Activated naive CD4-positive, alpha-beta T cell treated with anti-CD3 and anti-CD28 coated beads, Interleukin-2, amount 50 U/mL, for 16 hours (primary cell): ENCODE measurements around the gene AMDHD1.
"Not testable (repeated sequence)": the region's sequence is repeated elsewhere in the genome, so short reads cannot be mapped to it uniquely, and the experiment has no call there.

ENCODE experiments used
- DNase-seq: peaks from one replicate; pipeline ENCODE4 v3.0.0-alpha.2; 2020

AMDHD1 gene

DNA sequence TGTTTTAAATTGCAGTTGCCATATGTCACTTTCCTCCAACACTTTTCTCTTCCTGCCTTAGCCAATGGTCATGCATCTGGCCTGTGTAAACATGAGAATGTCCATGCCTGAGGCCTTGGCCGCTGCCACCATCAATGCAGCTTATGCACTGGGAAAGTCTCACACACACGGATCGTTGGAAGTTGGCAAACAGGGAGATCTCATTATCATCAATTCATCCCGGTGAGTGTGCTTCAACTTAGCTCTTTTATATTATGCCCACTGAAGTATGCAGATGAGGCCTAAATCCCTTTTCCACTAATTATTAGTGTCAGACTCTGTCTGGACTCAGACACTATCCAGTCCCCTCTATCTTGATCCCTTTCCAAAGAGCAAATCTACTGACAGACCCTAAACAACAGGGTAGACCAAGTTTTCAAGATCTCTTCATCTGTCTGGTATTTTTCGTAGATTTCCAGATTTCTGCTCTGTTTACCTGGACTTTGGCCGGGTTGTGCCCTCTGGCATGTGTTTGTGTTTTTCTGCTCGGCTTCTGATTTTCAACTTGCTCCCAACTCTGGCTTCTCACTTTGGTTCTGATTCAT lies 23.2 kb downstream of the AMDHD1 start:
- DNase-seq = no peak

DNA sequence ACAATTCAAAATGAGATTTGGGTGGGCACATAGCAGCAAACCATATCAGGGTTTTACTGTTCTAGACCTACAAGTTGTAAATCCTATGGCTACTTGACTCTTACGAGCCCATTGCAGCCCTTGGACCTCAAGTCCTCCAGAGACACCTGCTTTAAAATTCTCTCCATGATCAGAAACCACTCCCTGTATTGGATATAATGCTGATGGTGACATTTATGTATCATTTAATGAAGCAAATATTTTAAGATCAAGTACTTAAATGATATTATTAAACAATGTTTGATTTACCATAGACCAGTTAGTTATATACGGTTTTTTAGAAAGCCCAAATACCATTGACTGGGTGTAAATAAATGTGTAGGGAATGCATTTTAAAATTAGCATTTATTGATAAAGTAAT lies 24.2 kb downstream of the AMDHD1 start:
- no peak for DNase-seq

GRCh38 chr12:95969116-95969515 lies 26.0 kb downstream of the AMDHD1 start:
- not testable (repeated sequence) for DNase-seq

DNA sequence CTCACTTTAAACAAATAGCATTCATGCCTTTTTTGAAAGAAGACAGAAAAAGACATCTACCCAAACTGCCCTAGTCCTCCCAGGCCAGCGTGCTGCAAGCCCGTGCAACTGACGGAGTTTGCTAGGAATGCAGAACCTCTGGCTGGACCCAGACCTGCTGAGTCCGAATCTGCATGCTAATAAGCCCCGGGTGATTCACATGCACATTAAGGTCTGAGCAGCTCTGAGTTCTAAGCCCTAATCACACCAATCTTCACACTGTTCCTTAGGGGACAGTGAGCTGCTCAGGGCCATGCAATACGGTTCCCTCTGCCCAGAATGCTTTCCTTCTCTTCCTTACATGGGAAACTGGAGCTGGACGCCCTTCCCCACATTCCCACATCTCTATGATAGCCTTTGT lies 27.8 kb downstream of the AMDHD1 start:
- no peak for DNase-seq

GRCh38 chr12:95972832-95973456 lies 29.8 kb downstream of the AMDHD1 start:
- DNase-seq = no peak

DNA sequence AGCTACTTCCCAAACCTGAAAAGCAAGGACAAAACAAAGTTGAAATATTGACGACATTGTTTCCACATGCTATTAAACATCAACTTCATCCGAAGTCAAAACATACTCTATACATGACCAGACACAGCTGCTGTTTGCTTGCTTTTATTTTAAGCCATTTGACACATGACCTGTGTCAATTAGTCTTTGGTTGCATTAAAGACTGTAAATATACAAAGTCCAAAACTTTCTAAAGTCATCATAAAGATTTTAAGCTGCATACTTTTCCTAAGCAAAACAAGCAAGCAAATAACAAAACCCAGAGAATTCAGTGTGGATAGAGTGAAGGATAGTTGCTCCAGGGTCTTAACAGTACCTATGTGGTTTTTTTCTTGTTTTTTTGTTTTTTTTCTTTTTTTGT lies 31.2 kb downstream of the AMDHD1 start:
- no peak for DNase-seq

GRCh38 chr12:95975491-95975890 lies 32.4 kb downstream of the AMDHD1 start:
- no peak for DNase-seq

DNA sequence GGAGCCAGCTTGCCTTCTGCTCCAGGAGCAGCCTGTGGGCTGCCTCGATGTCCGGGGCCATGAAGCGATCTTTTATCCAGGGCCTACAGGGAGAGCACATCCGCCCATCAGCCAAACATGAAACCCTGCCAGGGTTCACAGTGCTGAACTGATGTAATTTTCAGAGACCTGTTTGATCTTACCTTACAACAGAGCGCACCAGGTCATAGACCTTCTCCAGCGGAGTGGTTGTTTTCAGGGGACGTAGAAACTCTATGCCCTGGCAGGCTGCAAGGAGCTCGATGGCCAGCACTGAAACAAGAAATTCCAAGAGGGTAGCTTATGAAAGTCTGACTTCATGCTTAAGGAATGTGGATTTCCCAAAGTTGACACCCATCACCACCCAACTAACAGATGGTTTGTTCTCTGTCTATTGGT lies 33.3 kb downstream of the AMDHD1 start:
- DNase-seq = no peak

GRCh38 chr12:95977764-95978305 lies 34.7 kb downstream of the AMDHD1 start:
- DNase-seq = no peak

- no peak for DNase-seq
Measured at GRCh38 chr12:95978351-95978750, 35.2 kb downstream of the AMDHD1 start.

- DNase-seq = no peak
Measured at GRCh38 chr12:95978774-95979173, 35.6 kb downstream of the AMDHD1 start.

GRCh38 chr12:95980437-95980836 lies 37.3 kb downstream of the AMDHD1 start:
- DNase-seq = no peak

- no peak for DNase-seq
Measured at GRCh38 chr12:95982602-95983001, 39.5 kb downstream of the AMDHD1 start.

DNA sequence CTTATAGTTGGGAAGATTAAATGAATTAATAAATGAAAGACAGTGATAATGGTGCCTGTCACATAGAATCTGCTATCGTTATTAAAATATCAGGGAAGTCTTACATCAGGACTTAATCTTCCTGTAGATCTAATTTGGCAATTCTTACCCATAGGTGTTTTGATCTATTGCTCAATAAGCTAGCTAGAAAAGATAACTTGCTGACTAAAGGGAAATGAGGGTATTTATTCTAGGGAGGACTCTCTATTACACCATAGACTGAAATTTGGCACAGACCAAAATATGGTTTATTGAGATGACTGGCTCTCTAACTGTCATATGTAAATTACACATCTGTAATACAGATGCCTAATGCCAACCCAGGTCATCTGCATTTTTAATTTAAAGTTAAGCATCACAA lies 41.6 kb downstream of the AMDHD1 start:
- DNase-seq = no peak

DNA sequence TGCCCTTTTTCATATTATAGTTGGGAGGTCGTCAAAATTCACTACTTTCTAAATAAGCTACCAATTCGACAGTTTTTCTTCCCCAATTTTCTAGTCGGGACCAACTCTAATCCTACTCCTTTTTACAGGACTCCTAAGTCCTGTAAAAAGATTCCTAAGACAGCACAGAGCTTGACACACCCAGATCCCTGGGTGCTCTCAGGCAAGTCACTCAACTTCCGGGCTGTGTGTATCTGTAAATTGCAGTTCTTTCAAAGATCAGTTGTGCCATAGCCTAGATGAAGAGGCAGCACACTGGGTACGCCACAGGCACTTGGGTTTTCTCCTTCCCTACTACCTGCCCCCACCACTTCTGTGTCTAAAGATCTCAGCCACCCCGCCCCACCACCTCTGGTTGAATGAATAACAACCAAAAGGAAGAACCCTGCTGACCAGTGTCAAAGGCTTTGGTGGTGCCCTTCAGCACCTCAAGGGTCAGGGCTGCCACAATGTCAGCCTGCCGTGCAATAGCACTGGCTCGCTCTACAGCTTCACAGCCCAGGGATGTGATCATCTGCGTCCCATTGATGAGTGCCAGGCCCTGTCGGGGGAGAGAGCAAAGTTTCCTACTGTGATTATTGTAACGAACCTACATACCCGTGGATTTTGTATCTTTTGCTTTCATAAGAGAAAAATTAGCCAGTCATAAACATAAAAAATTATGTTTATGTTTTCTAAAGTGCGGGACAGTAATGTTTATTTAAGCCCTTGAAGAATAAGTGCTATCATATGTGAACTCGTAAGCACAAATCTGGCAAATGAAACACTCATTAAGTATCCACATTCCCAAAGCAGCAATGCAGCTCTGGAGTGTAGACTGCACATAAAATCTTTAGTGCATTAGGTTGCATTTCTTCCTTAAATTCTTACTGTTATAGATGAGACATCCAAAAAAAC lies 43.8 kb downstream of the AMDHD1 start:
- DNase-seq = no peak

- DNase-seq = no peak
Measured at GRCh38 chr12:95988506-95989275, 45.6 kb downstream of the AMDHD1 start.

DNA sequence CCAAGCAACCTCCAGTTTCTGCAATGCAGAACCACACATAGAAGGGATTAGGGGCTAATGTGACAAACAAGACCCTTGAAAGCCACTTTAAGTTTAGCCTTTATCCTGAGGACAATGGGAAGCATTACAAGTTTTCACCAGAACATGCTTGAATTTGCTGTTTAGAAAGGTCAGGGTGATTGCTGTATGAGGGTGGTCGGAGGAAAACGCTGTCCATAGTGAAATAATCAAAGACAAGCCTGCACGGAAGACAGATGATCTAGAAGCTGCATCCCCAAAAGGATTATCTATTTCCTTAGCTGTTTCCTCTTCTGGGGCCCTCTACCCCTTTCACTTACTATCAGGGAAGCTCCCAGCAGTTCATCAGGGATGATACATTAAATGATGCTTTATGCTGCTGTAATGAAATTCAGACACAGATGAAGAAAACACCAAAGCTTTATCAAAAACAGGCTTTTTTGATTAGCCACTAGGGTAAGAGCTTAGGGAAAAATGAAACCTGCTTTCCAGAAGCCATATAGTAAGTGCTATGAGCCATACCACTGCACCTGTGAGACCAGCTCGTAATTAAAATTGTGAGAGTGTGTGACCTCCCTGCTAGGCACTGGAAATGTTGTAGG lies 46.5 kb downstream of the AMDHD1 start:
- DNase-seq = no peak

DNA sequence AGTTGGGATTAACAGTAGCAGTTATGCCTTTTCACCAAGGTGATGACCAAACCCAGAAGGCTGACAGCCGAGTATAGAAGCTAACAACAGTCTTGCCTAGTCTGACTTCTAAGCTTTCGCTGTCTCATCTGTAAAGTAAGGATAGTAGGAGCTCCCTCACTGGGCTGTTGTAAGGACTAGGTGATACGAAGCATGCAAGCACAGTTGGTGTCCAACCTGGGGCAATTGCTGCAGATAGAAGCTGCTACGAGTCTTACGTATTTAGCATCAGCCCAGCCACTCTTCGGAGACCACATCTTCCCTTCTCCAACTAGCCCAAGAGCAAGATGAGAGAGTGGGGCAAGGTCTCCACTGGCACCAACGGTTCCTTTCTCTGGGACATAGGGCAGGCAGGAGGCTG lies 47.0 kb downstream of the AMDHD1 start:
- no peak for DNase-seq

DNA sequence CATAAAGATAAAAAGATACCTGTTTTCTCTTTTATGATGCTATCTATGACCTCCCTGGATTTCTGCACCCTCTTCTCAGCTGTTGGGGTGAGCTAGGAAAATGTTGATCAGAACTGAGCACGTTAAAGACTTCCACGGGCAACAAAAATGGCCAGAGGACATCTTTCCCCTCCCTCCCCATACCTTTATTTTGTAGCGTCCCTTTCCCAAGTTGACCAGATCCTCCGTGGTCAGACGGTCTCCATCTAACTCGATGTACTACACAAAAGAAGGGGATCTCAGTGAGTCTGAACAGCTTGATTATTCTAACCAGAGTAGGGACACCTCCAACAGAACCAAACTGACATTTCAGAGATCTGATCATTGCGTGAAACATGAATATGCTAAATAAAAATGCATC lies 50.8 kb downstream of the AMDHD1 start:
- DNase-seq = no peak

DNA sequence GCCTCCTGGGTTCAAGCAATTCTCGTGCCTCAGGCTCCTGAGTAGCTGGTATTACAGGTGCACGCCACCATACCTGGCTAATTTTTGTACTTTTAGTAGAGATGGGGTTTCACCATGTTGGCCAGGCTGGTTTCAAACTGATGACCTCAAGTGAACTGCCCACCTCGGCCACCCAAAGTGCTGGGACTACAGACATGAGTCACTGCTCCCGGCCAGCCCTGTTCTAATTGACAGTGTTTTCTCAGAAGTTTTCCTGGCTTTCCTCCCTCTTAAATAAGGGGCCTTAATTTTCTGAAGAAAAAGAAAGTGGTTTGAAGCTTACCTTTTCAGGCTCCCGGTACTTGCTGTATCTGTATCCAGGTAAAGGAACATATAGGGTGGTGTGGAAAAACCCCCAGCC lies 51.3 kb downstream of the AMDHD1 start:
- DNase-seq = no peak

- DNase-seq = no peak
Measured at GRCh38 chr12:95995238-95996031, 52.3 kb downstream of the AMDHD1 start.
